ACHN (cell line): ENCODE results near the gene SLC35F5.
"Not testable (repeated sequence)": the region's sequence is repeated elsewhere in the genome, so short reads cannot be mapped to it uniquely, and the experiment has no call there.

Experiments used
- DNase-seq: peaks from one replicate; pipeline ENCODE4 v3.0.0-alpha.2; 2015
- in situ Hi-C: cut with HindIII; loops from 2 replicates; pipeline ENCODE4 v1.10.0; 2017; ENCODE audit warnings: low sequenced_read_pairs, low pct_ligation_motif_present, low pct_unique_long_range_greater_than_20kb

The SLC35F5 gene, protein sequence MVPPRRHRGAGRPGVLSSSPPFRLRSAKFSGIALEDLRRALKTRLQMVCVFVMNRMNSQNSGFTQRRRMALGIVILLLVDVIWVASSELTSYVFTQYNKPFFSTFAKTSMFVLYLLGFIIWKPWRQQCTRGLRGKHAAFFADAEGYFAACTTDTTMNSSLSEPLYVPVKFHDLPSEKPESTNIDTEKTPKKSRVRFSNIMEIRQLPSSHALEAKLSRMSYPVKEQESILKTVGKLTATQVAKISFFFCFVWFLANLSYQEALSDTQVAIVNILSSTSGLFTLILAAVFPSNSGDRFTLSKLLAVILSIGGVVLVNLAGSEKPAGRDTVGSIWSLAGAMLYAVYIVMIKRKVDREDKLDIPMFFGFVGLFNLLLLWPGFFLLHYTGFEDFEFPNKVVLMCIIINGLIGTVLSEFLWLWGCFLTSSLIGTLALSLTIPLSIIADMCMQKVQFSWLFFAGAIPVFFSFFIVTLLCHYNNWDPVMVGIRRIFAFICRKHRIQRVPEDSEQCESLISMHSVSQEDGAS

DNA sequence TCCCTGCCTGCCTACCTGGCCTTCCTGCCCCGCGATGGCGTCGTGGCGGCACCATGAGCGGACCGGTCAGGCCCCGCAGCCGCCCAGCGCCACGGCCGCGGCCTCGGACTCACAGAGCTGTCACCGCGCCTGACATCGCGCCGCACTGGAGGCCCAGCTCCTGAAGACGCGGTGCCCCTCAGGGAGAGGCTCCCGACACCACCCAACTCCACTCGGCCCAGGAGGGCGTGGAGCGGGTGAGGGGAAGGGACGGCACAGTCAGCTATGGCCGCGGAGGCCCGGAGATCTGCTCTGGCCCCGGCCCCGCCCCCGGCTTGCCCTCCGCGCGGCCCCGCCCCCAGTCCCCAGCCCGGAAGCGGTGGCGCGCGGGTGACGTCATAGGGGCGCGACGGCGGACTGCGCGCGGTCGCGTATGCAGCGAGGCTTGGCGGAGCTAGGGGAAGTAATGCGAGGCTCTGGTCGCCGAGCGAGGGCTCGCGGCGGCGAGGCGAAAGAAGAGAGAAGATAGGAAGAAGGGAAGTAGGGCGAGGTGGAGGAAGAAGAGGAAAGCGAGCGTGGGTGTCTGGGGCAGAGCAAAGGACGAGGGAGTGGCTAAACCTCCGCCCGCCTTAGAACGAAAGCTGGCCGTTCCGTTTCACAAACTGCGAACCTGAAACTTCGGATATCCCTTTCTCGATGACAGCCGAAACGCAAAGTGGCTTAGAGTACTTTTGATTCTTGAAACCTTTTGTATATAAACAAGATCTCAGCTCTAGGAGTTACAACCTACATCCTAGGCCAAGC lies at the start of gene SLC35F5:
Gene SLC35F5, minus strand, starts transcription at position 288 of the 783 bp plus-strand sequence. Its CDS starts 233 bp downstream, at position 55.
- DNase-seq: peak; percentile 92
- in situ Hi-C loops: no loop called here

DNA sequence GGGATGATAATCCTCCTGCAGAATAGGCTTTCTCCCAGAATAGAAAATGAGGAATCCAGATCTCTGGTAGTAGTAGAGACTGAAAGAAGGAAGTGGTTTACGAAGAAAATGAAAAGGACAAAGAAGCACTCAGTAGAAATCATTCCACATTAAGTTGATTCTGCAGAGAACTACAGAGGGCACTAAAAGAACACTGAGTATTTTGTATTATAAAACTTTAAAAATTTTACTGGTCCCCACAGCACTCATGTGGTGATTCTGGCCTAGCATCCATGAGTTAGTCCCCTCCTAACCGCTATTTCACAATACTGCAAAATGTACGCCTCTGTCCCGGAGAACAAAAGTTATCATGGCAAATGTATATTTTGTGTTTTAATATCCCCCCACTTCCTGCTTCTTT lies 42.9 kb upstream of the SLC35F5 start:
- in situ Hi-C loops: no loop called here

DNA sequence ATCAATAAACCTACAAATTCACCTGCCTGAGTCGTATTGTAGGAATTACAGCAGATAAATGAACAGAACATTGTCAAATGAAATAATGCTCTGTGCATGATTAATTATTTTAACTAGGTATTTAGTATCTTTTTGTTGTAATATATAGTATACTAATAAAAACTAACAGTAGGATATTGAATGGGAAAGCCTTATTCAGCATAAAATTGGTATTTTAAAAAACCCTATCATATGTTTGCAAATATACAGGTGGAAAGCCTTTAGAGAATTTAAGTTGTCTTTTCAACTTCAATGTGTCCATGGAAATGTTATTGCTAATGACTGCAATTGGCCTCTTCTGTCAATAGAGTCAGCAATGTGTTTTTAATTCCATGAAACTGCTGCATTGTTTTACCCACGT lies 40.8 kb upstream of the SLC35F5 start:
- in situ Hi-C loops: no loop called here
- DNase-seq: no peak

More for the DNA sequence above, 42.9 kb upstream of the SLC35F5 start:
- DNase-seq: no peak

DNA sequence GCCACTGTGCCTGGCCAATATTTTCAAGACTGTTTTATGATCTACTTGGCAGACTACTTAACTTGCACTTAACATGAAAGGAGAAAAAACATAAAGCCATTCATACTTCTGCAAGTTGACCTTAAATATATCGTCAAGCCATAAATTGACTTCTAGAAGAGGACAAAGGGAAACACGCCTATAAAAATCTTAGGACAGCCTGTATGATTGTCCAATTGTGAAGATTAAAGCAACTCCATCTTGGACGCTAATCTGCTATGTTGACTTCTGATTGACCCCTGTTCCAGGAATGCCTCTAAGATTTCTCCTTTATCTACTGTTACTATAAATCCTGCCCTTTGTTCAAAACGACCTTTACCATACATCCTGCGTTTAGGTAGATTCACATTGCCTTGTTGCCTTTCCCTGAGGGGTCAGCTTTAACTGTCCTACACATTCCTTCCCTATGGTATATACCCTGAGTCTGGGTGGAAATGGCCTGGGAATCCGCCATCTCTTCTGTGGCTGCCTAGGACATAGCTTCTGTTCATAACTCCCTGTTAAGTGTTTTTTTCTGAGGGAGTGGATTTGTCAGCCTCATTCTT lies 40.2 kb upstream of the SLC35F5 start:
- DNase-seq: no peak
- in situ Hi-C loops: no loop called here

DNA sequence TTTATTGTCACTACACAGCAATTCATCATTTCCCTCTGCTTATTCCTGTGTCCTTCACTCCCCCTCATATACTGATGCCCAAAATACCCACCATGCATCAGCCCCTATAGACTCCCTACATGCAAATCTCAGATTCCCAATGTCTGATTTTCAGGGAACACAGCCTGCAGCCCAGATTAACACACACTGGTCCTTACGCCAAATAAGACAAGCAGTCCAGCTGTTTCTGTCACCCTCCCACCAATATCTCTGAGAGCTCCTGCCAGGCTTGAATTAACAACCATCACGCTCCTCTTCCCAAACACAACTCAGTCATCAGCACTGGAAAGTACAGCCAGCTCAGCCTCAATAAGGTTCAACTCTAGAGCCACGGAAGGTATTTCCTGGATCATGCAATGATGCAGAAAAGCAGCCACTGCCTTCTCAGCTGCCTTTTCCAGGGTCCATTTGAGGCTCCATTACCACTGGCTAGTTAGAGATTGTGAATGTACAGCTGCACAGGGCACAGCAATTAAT lies 39.0 kb upstream of the SLC35F5 start:
- in situ Hi-C loops: no loop called here
- no peak for DNase-seq

DNA sequence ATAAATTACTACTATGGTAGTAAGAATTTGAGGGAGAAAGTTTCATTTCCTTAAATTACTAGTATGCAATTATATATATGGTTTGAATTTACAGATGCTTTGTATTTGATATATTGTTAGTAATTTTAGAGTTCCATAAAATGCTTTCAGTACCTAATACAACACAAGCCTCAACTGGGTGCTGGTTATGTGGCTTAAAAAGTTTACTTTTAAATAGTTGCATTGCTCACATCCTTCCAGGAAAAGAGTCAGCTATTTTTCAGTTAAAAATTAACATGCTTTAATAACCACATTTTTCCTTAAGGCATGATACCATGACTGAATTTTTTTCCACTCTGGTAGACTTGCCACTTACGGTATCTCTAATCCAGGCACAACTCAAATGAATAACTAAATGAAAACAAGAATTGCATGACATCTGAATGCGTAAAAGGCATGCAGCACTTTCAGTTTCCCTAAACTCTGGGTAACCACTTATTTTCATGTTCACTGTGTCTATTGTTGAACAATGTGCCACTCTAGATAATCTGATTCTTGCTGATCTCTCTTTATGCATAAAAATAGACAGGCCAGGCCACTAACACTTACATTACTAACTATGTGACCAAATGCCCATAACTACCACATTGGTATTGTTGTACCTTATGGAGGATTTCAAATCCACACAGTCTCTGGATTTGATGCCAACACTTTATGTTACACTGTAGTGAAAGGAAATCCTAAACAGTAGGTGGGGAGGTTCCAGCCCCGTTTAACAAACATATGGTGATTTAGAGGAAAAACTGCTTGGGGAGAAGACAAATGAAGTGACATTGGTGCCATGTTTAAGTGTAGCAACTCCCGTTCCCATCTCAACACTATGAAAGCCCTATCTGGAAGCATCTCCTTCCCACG lies 35.5 kb upstream of the SLC35F5 start:
- peak; percentile 99 for DNase-seq
- in situ Hi-C loops: no loop called here

DNA sequence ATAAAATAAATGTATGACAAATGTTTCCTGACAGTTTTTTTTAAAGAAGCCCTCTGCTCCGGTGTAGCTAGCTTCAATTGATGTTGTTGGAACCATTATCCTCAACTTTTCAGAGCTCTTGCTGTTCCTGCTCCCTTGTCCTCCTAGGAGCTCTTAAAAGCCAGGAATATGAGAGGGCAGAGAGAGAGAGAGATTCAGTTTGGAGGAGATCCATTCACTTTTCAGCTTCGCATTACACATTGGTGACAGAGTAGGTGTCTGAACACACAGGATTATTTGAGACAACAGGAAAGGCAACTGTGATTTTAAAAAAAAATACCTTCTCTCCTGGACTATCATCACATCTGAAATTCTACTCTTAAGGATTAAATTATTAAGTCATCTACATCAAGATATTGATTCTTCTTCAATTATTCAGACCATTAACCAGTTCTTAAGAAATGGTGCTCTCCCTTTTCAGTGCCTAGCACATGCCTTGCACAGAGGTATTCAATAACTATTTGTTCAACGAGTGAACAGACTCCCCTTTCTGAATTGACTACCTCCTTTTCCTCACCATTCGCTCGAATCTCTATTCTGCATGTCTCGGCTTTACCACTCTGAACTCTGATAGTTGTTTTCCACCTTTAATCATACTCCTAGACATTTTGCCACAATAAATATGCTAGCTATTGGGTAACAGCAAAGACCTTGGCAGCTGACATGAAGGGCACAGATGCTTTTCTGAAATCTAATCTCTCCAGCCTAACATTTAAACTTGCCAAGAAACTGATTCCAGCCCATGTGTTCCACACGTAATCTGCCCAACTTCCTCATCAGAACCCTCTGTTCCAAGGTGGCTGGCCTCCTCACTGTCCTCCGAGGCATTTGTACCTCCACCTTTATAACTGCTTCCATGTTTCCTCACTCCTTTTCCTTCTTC lies 28.6 kb upstream of the SLC35F5 start:
- in situ Hi-C loops: no loop called here
- DNase-seq: no peak

DNA sequence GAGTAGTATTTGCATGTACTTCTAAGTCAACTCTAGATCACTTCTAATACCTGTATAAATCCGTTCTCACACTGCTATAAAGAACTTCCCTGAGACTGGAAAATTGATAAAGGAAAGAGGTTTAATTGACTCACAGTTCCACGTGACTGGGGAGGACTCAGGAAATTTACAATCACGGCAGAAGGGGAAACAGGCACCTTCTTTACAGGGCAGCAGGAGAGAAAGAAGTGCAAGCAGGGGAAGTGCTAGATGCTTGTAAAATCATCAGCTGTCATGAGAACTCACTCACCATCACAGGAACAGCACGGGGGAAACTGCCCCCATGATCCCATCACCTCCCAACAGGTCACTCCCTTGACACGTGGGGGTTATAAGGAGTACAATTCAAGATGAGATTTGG lies 24.0 kb upstream of the SLC35F5 start:
- in situ Hi-C loops: no loop called here
- no peak for DNase-seq

DNA sequence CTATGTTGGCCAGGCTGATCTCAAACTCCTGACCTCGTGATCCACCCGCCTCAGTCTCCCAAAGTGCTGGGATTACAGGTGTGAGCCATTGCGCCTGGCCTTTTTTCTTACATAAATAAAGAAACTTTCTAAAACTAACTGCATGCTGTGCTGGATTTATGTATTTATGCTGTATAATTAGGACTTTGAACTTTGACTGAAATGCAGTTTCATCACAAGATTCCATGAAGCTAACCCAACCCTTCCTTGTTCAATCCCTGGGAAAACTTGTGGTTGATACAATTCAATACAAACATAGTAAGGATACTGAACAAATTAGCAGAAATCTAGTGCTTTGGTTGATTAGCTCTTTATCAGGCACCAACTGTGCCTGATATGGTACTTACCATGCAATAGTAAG lies 20.9 kb upstream of the SLC35F5 start:
- in situ Hi-C loops: no loop called here
- no peak for DNase-seq

DNA sequence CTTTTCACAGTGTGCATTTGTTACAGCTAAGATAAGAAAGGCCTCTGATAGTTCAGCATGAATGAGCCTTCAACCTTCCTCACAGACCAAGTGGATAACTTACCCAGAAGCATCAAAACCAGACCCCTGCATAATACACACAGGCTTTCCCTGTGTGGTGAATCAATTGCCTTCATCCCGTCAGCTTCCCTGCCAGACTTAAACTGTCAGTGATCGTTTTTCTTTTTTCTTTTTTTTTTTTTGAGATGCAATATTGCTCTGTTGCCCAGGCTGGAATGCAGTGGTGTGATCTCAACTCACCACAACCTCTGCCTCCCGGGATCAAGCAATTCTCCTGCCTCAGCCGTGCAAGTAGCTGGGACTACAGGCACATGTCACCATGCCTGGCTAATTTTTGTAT lies 20.5 kb upstream of the SLC35F5 start:
- in situ Hi-C loops: no loop called here
- DNase-seq: no peak

DNA sequence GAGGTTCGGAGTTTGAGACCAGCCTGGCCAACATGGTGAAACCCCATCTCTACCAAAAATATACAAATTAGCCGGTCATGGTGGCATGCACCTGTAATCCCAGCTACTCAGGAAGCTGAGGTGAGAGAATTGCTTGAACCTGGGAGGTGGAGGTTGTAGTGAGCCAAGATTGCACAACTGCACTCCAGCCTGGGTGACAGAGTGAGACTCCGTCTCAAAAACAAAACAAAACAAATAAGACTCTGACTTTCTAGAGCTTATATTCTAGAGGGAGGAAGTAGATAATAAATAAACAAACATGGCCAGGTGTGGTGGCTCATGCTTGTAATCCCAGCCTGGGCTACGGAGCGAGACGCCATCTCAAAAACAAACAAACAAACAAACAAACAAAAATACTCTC lies 18.2 kb upstream of the SLC35F5 start:
- in situ Hi-C loops, DNase-seq: not testable (repeated sequence)

DNA sequence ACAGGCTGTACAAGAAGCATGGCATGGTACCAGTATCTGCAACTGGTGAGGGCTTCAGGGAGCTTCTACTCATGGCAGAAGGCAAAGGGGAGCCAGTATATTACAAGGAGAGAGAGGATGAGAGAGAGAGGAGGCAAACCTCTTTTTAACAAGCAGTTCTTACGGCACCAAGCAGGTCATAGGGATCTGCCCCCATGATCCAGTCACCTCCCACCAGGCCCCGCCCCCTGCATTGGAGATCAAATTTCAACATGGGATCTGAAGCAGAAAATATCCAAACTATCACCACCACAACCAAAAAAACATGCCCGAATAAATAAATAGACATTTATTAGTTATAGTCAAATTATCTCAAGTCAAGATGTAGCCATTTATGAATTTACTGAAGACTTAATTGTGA lies 14.5 kb upstream of the SLC35F5 start:
- in situ Hi-C loops: no loop called here
- DNase-seq: no peak

DNA sequence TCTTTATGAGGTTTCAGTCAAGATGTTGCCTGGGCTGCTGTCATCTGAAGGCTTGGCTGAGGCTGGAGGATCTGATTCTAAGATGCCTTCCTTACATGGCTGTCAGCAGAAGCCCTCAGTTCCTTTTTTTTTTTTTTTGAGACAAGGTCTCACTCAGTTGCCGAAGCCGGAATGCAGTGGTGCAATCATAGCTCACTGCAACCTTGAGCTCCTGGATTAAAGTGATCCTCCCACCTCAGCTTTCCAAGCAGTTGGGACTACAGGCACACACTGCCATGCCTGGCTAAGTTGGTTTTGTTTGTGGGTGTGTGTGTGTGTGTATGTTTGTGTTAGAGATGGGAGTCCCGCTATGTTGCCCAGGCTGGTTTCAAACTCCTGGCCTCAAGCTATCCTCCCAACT lies 13.1 kb upstream of the SLC35F5 start:
- in situ Hi-C loops: no loop called here

DNA sequence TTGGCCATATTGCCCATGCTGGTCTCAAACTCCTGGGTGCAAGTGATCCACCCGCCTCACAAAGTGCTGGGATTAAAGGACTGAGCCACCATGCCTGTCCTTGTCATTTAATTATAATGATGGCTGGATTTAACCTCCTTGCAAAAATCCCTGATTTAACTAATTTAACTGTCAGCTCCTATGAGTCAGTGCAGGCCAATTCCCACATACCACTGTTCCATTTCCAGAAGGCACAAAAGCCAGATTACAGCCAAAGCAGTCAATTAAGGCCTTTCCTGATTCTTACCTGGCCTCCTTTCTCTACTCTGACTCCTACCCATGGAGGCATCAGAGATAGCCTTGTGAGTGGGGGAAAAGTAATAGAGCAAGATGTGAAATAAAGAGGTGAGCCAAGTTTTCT lies 12.3 kb upstream of the SLC35F5 start:
- no peak for DNase-seq
- in situ Hi-C loops: no loop called here

More for the DNA sequence above, 13.1 kb upstream of the SLC35F5 start:
- no peak for DNase-seq

DNA sequence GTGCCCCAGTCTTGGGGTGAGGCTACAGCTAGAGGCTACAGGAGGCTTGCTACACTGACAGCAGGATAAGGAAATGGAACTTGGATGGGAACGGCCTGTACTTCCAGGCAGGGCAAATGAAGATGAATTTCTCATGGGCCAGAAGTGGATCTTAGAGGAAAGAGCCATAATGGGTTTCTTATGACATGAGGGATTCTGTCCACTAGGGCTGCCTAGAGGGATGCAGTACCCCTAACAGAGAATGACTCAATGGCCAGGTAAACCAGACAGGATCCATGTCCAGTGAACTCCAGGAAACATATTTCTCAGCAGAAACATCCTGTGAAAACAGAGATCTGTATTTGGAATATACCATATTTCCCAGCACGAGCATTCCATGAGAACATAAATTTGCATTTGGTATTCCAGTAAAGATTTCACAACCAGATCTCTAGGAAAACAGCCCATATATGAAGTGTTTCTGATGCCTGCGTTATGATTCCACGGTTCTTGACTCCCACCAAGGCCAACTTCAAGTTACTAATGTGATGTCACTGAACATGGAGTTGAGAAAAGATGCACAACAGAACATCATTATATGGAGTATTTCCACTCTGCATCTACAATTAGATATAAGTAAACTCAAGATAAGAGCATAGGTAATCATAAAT lies 11.5 kb upstream of the SLC35F5 start:
- in situ Hi-C loops: no loop called here

DNA sequence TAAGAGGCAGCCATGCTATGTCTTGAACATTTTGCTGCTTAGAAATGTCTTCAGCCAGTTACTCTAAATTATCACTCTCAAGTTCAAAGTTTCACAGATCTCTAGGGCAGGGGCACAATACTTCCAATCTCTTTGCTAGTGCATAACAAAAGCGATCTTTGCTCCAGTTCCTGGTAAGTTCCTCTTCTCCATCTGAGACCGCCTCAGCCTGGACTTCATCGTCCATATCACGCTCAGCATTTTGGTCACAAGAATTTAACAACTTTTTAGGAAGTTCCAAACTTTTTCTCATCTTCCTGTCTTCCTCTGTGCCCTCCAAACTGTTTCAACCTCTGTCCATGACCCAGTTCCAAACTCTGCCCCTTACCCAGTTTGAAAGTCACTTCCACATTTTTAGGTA lies 8.8 kb upstream of the SLC35F5 start:
- no peak for DNase-seq
- in situ Hi-C loops: no loop called here

More for the DNA sequence above, 11.5 kb upstream of the SLC35F5 start:
- DNase-seq: no peak
